ACC112 (cell line): ENCODE results near the gene MINK1.
"Not testable (repeated sequence)": the region's sequence is repeated elsewhere in the genome, so short reads cannot be mapped to it uniquely, and the experiment has no call there.

Experiments
- H2AFZ ChIP-seq: fragments of 200-600 bp; sonication (generic); one replicate; pipeline ENCODE4 v1.6.0; 2017; ENCODE audit warnings: antibody characterized with exemption, low read length; ENCODE audit not compliant: unreplicated experiment
- H3K27ac ChIP-seq: fragments of 200-600 bp; sonication (generic); 2 replicates; pipeline ENCODE4 v1.5.1; 2014; ENCODE audit warnings: low read depth, mild to moderate bottlenecking, antibody characterized with exemption, low read length, moderate library complexity
- H3K27me3 ChIP-seq: fragments of 200-600 bp; sonication (generic); 2 replicates; pipeline ENCODE4 v1.6.1; 2014; ENCODE audit warnings: mild to moderate bottlenecking, antibody characterized with exemption, low read length, moderate library complexity, mixed read lengths; ENCODE audit not compliant: insufficient read depth
- H3K36me3 ChIP-seq: fragments of 200-600 bp; sonication (generic); 2 replicates; pipeline ENCODE4 v1.6.1; 2016; ENCODE audit warnings: mild to moderate bottlenecking, antibody characterized with exemption, low read length, moderate library complexity, mixed read lengths; ENCODE audit not compliant: insufficient read depth
- H3K4me1 ChIP-seq: fragments of 200-600 bp; sonication (generic); one replicate; pipeline ENCODE4 v1.6.1; 2016; ENCODE audit warnings: low read length, mixed read lengths; ENCODE audit not compliant: insufficient read depth, unreplicated experiment, control insufficient read depth
- H3K4me3 ChIP-seq: fragments of 200-600 bp; sonication (generic); 2 replicates; pipeline ENCODE4 v1.5.1; 2014; ENCODE audit warnings: mild to moderate bottlenecking, low read depth, low read length
- H3K79me2 ChIP-seq: fragments of 200-600 bp; sonication (generic); one replicate; pipeline ENCODE4 v1.6.0; 2016; ENCODE audit warnings: low read length; ENCODE audit not compliant: control insufficient read depth, unreplicated experiment, insufficient read depth

Gene MINK1

GRCh38 chr17:4913994-4914393 lies 80.9 kb downstream of the MINK1 start:
- Histone ChIP-seq H3K79me2 (no peaks in the 10 kb centered on the region), H3K4me1 (no peaks in the 10 kb centered on the region), H2AFZ (no peak overlapping the region), H3K27ac (no peak overlapping the region), H3K36me3 (no peaks in the 10 kb centered on the region), H3K4me3 (no peak overlapping the region), H3K27me3 (no peaks in the 10 kb centered on the region)

- H3K79me2 ChIP-seq, H3K4me1 ChIP-seq, H3K4me3 ChIP-seq, H3K27ac ChIP-seq, H3K36me3 ChIP-seq, H3K27me3 ChIP-seq, H2AFZ ChIP-seq: not testable (repeated sequence)
These were observed 81.4 kb downstream of the MINK1 start for GRCh38 chr17:4914551-4914950.

- Histone ChIP-seq H3K27ac (no peak overlapping the region), H2AFZ (no peak overlapping the region), H3K36me3 (no peaks in the 10 kb centered on the region), H3K4me1 (peaks cover 14% of the 10 kb centered on the region), H3K4me3 (peak overlapping the region; percentile 22; the same call in 1 of the 2 replicates), H3K27me3 (no peaks in the 10 kb centered on the region), H3K79me2 (no peaks in the 10 kb centered on the region)
These were observed 86.4 kb downstream of the MINK1 start for GRCh38 chr17:4919511-4920047.

GRCh38 chr17:4920351-4921048 lies 87.4 kb downstream of the MINK1 start:
- Histone ChIP-seq H3K4me3 (no peak overlapping the region), H3K27ac (peak overlapping the region; percentile 48), H3K4me1 (peaks cover 14% of the 10 kb centered on the region), H3K27me3 (no peaks in the 10 kb centered on the region), H2AFZ (no peak overlapping the region), H3K36me3 (no peaks in the 10 kb centered on the region), H3K79me2 (no peaks in the 10 kb centered on the region)

DNA sequence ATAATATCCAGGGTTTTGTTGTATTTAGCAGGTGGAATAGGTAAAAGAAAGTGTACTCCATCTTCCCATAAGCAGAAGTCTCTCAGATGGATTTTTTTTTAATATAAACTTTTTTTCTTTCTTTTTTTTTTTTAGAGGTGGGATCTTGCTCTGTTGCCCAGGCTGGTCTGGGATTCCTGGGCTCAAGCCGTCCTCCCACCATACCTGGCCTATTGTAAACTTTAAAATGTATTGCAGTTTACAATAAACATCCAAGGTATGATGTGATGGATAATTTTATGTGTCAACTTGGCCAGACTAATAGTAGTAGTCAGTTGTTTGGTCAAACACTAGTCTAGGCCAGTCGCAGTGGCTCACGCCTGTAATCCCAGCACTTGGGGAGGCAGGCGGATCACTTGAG lies 88.2 kb downstream of the MINK1 start:
- Histone ChIP-seq H2AFZ (no peak overlapping the region), H3K4me1 (peaks cover 14% of the 10 kb centered on the region), H3K4me3 (no peak overlapping the region), H3K79me2 (no peaks in the 10 kb centered on the region), H3K36me3 (no peaks in the 10 kb centered on the region), H3K27ac (no peak overlapping the region), H3K27me3 (no peaks in the 10 kb centered on the region)

DNA sequence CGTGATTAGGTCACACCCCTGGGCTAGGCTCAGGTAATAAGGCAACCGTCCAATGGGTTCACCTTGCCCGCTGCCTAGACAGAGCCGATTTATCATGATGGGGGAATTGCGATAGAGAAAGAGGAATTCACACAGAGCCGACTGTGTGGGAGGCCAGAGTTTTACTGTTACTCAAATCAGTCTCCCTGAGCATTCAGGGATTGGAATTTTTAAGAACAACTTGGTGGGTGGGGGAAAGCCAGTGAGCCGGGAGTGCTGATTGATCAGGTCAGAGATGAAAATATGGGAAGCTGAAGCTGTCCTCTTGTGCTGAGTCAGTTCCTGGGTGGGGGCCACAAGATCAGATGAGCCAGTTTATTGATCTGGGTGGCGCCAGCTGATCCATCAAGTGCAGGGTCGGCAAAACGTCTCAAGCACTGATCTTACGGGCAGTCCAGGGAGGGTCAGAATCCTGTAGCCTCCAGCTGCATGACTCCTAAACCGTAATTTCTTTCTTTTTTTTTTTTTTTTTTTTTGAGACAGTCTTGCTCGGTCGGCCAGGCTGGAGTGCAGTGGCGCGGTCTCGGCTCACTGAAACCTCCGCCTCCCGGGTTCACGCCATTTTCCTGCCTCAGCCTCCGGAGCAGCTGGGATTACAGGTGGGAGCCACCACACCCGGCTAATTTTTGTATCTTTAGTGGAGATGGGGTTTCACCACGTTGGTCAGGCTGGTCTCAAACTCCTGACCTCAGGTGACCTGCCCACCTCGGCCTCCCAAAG lies 93.6 kb downstream of the MINK1 start:
- H3K79me2 ChIP-seq, H3K36me3 ChIP-seq, H3K27me3 ChIP-seq, H2AFZ ChIP-seq, H3K4me1 ChIP-seq, H3K27ac ChIP-seq, H3K4me3 ChIP-seq: not testable (repeated sequence)

DNA sequence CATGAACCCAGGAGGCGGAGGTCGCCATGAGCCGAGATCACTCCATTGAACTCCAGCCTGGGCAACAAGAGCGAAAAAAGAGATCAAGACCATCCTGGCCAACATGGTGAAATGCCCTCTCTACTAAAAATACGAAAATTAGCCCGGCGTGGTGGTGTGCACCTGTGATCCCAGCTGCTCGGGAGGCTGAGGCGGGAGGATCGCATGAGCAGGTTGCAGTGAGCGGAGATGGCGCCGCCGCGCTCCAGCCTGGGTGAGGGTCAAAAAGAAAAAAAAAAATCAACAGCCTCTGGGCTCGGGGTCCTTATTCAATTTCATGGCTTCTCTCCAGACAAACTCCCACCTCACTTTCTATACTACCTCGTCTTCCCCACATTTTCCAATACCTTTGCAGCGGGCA lies 95.7 kb downstream of the MINK1 start:
- peaks cover 3% of the 10 kb centered on the region; the same call in 1 of the 2 replicates for H3K36me3 ChIP-seq
- no peak overlapping the region for H2AFZ ChIP-seq
- no peaks in the 10 kb centered on the region for H3K27me3 ChIP-seq
- H3K79me2 ChIP-seq, result no peaks in the 10 kb centered on the region
- H3K27ac ChIP-seq, result no peak overlapping the region
- H3K4me1 ChIP-seq, result peaks cover under 1% of the 10 kb centered on the region
- no peak overlapping the region for H3K4me3 ChIP-seq

DNA sequence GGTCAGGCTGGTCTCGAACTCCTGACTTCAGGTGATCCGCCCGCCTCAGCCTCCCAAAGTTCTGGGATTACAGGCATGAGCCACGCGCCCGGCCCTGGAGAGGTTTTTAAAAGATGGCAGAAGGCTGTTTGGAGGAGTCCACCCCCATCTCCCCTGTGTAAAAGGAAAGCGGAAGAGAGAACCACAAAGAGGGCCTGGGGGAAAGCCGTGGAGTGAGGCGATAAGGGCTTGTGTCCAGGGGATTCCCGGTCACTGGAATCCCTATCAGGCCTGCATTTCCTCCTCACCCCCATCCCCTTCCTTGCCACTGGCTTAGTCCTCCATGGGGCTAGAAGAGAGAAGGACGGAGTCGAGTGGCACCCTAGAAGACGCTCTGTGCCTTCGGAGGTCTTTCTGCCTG lies 98.8 kb downstream of the MINK1 start, which contains the start of gene GP1BA:
Gene GP1BA (plus strand): TSS at position 315 of the 400 bp plus-strand sequence. CDS start 328 bp downstream, outside the sequence.
- H3K4me3 ChIP-seq, result no peak within 1 kb of the TSS
- H3K36me3 ChIP-seq, result peaks cover 3% of the 10 kb centered on the region; the same call in 1 of the 2 replicates
- no peak within 1 kb of the TSS for H2AFZ ChIP-seq
- no peaks in the 10 kb centered on the region for H3K79me2 ChIP-seq
- H3K4me1 ChIP-seq, result peaks cover 9% of the 10 kb centered on the region
- no peak within 1 kb of the TSS for H3K27ac ChIP-seq
- H3K27me3 ChIP-seq, result no peaks in the 10 kb centered on the region

GRCh38 chr17:4932756-4933155 lies 99.6 kb downstream of the MINK1 start:
- Histone ChIP-seq H2AFZ (no peak overlapping the region), H3K27me3 (no peaks in the 10 kb centered on the region), H3K4me1 (peaks cover 9% of the 10 kb centered on the region), H3K36me3 (peaks cover 3% of the 10 kb centered on the region; the same call in 1 of the 2 replicates), H3K27ac (no peak overlapping the region), H3K4me3 (no peak overlapping the region), H3K79me2 (no peaks in the 10 kb centered on the region)

GRCh38 chr17:4933646-4934045 lies 100.5 kb downstream of the MINK1 start:
- Histone ChIP-seq H3K27me3 (no peaks in the 10 kb centered on the region), H3K27ac (no peak overlapping the region), H3K36me3 (peaks cover 3% of the 10 kb centered on the region; the same call in 1 of the 2 replicates), H3K4me1 (peaks cover 13% of the 10 kb centered on the region), H3K4me3 (no peak overlapping the region), H3K79me2 (peaks cover 9% of the 10 kb centered on the region), H2AFZ (no peak overlapping the region)
